Activated CD8-positive, alpha-beta memory T cell treated with anti-CD3 and anti-CD28 coated beads for 1 hour (primary cell): ENCODE data around the gene ARHGAP11A.

Experiments used
- DNase-seq, 2 donors: peaks; one replicate each; pipeline ENCODE4 v3.0.0-alpha.2; 2020; ENCODE audit warnings: low read depth in 1 of 2; ENCODE audit errors: extremely low read depth in 1 of 2

ARHGAP11A gene

GRCh38 chr15:32656496-32656895 is 41.2 kb downstream of the ARHGAP11A start:
- DNase-seq: no peak

GRCh38 chr15:32657198-32657883 is 42.0 kb downstream of the ARHGAP11A start:
- no peak for DNase-seq

DNA sequence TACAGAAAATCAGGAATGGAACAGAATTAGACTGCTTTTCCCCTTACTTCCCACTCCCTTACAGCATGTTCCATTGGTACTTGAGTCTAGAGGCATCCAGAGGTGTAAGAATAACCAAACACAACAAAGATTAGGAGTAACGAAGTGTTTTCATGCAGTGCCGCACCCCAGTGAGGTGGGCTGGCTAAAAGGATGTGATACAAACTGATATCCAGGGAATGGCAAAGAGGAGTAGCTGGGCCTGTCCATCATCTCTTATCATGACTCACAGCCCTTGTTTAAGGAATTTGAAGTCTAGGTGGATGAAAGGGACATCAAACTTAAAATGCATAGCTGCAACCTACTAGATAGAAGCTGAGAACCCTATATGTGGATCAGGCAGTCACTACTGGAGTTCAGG is 42.6 kb downstream of the ARHGAP11A start:
- DNase-seq: no peak

DNA sequence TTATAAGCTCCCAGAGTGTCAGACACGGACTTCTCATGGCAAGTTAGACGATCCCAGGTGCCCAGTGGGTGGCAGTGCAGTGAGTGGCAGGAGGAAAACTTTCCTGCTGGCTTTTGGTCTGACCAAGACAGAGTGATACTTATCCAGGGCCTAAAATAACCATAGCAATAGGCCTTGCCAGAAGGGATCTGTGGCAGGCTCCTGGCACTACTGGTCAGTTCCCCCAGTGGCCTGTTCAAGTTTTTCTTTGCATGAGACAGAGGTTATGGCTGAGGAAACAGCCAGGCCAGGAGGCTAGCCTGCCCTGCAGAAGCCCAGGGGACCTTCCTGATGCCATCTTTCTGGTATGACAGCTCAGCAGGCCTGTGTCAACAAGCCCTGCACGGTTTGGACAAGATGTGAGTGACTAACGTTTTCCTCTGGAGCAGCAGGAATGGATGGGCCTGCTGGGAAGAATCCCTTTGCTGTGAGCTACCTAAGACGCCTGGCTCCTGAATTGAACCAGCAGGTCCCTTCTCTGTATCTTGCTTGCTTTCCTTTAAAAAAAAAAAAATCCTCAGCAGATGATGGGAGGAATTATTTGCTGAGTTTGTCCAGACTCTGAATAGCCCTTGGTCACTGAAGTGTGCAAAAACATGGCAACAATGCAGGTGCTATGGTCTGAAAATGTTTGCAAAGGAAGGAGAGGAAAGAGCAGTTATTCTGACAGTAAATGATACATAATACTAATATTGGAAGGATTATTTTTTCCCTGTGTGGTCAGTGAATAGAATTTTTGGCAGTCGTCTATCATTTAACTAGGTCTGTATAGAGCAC is 44.2 kb downstream of the ARHGAP11A start:
- DNase-seq: no peak

- DNase-seq: no peak
Measured at GRCh38 chr15:32663671-32664070, 48.4 kb downstream of the ARHGAP11A start.

GRCh38 chr15:32664796-32665195 is 49.5 kb downstream of the ARHGAP11A start:
- DNase-seq: no peak

DNA sequence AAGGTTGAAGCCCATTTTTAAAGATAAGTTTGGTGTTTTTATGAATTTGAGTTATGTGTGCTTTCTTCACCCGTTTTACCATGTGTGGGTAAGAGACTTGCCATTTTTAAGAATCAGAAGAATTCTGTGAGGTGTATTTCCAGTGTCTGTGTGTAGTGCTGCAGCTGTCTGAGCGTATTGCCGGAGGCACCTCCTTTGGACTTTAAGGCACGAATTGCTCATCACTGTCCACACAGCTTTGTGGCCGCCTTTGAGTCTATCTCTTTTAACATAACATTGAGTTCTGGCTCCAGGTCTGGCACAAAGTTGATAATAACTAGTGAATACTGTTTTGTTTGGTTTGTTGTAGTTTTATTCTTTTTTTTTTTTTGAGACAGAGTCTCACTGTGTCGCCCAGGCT is 52.0 kb downstream of the ARHGAP11A start:
- DNase-seq: no peak

GRCh38 chr15:32668942-32669341 is 53.6 kb downstream of the ARHGAP11A start:
- no peak for DNase-seq

DNA sequence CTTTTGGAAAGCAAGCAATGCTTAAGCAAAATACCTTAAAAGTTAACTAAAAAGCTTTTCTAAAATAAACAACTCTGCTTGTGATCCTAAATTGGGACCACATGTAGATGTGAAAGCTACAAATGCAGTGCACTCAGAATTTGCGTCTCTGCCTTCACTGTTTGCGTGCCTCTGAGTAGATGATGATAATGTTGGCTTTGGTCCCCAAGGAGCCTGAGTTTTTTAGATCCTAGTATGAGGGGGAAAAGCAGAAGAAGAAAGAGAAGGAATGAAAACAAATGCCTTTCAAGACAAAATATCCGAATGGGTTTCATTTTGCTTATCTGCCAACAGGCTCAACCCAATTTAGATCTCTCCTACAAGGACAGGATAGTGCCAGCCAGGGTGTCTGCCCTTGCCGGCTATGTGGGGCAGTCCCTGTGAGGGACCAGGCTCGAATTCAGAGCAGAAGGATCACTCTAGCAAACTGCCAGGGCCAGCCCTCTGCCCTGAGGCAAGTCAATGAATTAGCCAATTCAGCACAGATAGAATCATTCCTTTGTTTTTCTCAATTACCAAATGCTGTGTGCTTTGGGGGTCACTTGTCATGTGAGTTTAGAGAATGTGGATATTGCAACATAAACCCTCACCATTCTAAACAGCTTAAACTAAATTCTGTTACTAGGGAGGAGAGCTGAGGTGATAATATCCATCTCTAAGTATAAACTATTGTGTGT is 54.8 kb downstream of the ARHGAP11A start:
- no peak for DNase-seq

GRCh38 chr15:32670623-32671022 is 55.3 kb downstream of the ARHGAP11A start:
- no peak for DNase-seq

GRCh38 chr15:32671339-32672325 is 56.3 kb downstream of the ARHGAP11A start:
- no peak for DNase-seq

DNA sequence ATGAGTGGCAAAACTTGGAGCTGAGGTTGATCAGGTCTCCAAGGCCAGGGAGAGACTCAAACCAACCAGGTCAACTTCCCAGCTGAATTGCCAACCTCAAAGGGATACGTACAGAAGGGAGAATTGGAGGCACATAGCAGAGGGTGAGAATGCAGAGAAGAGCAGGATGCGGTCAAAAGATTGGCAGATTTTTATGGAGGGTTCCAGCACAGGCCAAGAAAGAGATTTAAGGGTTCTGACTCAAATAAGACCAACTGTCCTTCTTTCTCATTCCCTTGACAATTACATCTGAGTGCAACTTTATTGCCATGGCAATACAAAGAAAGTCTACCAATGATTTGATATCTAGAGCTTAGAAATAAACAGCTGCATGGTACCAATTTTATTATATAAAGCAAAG is 59.4 kb downstream of the ARHGAP11A start:
- DNase-seq: no peak

DNA sequence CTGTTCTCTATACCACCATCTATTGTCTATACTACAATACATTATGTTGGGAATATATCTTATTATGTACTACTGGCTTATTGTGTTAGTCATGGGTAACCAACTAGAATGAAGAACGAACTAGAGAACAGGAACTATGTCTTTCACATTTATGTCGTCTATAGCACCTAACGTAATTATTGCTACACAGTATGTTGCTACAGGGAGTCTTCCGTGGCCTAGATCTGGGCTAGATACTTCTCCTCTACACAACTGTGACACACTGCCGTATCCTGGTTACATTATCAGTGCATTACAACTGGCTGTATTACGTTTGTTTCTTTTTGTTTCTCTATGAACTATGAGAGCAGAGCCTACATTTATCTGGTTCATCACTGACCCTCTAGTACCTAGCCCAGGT is 60.2 kb downstream of the ARHGAP11A start:
- DNase-seq: no peak

DNA sequence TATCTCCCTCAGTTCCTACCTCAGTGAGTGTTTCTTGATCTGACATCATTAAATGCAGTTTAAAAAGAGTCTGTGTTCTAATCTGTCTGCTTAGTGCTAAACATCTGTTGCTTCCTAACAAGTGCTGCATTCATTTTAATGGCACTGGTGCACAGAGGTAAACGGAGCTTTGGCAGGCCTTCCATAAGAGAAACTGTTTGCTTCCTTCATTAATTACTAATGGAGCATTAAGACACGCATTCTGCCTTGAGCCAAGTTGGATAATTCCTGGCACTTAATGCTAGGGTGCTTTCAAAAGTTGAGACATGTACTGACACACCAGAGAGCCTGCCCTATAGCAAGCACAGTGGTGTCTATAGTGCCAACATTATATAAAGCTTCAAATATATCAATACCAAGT is 60.9 kb downstream of the ARHGAP11A start:
- no peak for DNase-seq

GRCh38 chr15:32677238-32677750 is 62.0 kb downstream of the ARHGAP11A start:
- DNase-seq: no peak

GRCh38 chr15:32679298-32679690 is 64.0 kb downstream of the ARHGAP11A start:
- no peak for DNase-seq

GRCh38 chr15:32682569-32682968 is 67.3 kb downstream of the ARHGAP11A start:
- DNase-seq: no peak

GRCh38 chr15:32682977-32683630 is 67.8 kb downstream of the ARHGAP11A start:
- no peak for DNase-seq

- DNase-seq: no peak
Measured at GRCh38 chr15:32683906-32684584, 68.7 kb downstream of the ARHGAP11A start.
